GM12878 (cell line): ENCODE measurements around the gene PYGO1. TPM values are rescaled to one million over a fixed set of nuclear protein-coding genes. Genes with fewer than 3 reads are reported as not detected.
A peak's percentile ranks its signal among the peaks of the same experiment; 100 is the strongest.

ENCODE experiments used
- ATAC-seq: fragments of 200-7000 bp; cut with Tn5 transposase; 3 replicates; pipeline ENCODE4 v1.9.1; 2020; ENCODE audit warnings: mild to moderate bottlenecking, moderate library complexity
- BruUV-seq: library from RNA; stranded (reverse); fragments of 400-500 nt; replicated peaks from 2 replicates; lab custom pipeline; 2021; lab: Mats Ljungman, UMichigan
- CTCF ChIA-PET: fragments of 300-600 bp; sonication (Branson Sonifier 250); formaldehyde crosslinking; extraction: SDS; loops from one replicate; lab custom pipeline; 2021; ENCODE audit warnings: inconsistent platforms; lab: Yijun Ruan, JAX
- POLR2A ChIA-PET: fragments of 350-600 bp; formaldehyde crosslinking; extraction: SDS; loops from one replicate; lab custom pipeline; 2021; ENCODE audit warnings: inconsistent platforms; lab: Charles Lee
- RAD21 ChIA-PET: fragments of 300-600 bp; sonication (Branson Sonifier 250); formaldehyde crosslinking; loops from one replicate; lab custom pipeline; 2023; ENCODE audit warnings: antibody characterized with exemption; ENCODE audit not compliant: unreplicated experiment; lab: Charles Lee
- SMC1A ChIA-PET: fragments of 300-600 bp; sonication (Branson Sonifier 250); formaldehyde crosslinking; loops from one replicate; lab custom pipeline; 2023; ENCODE audit not compliant: unreplicated experiment, uncharacterized antibody; lab: Charles Lee
- DNase-seq: peaks from one replicate; pipeline ENCODE4 v3.0.0-alpha.2; 2011; ENCODE audit warnings: low read depth, low spot score
- FAIRE-seq: peaks from 3 replicates; lab custom pipeline; 2011; peaks lifted over from hg19 to GRCh38; lab: Jason Lieb, UNC
- H2AFZ ChIP-seq: 2 replicates; pipeline ENCODE4 v1.6.0; 2011; ENCODE audit warnings: low read depth, low read length, control low read depth; ENCODE audit not compliant: control insufficient read depth
- H3K27ac ChIP-seq: 2 replicates; pipeline ENCODE4 v1.5.1; 2011; ENCODE audit warnings: control low read depth; ENCODE audit not compliant: control insufficient read depth, insufficient read depth
- H3K27me3 ChIP-seq, 2 experiments: replicated peaks in 1 of 2; 2 replicates each; pipeline versions ENCODE4 v1.6.0 to v1.6.1; 2011; ENCODE audit warnings: low read length in 1 of 2; ENCODE audit not compliant: control insufficient read depth in 2 of 2, insufficient read depth in 2 of 2
- H3K36me3 ChIP-seq, 2 experiments: 2 replicates each; pipeline ENCODE4 v1.5.1; 2011; ENCODE audit warnings: low read length in 1 of 2; ENCODE audit not compliant: control insufficient read depth in 2 of 2, insufficient read depth in 2 of 2
- H3K4me1 ChIP-seq: 2 replicates; pipeline ENCODE4 v1.6.1; 2011; ENCODE audit warnings: mild to moderate bottlenecking, low read length, moderate library complexity, mixed read lengths; ENCODE audit not compliant: control insufficient read depth, insufficient read depth
- H3K4me2 ChIP-seq: 2 replicates; pipeline ENCODE4 v1.6.0; 2011; ENCODE audit warnings: control low read depth; ENCODE audit not compliant: control insufficient read depth, insufficient read depth
- H3K4me3 ChIP-seq: fragments of 200-600 bp; sonication (generic); 2 replicates; pipeline ENCODE4 v1.5.1; 2016
- H3K79me2 ChIP-seq: 2 replicates; pipeline ENCODE4 v1.6.0; 2011; ENCODE audit warnings: low read length; ENCODE audit not compliant: control insufficient read depth, insufficient read depth
- H3K9ac ChIP-seq: 2 replicates; pipeline ENCODE4 v1.8.0; 2011; ENCODE audit warnings: low read length, control low read depth, mixed read lengths; ENCODE audit not compliant: control insufficient read depth, insufficient read depth
- H3K9me3 ChIP-seq: replicated peaks from 3 replicates; pipeline ENCODE4 v1.5.1; 2011; ENCODE audit warnings: mild to moderate bottlenecking, low read length; ENCODE audit not compliant: control insufficient read depth, insufficient read depth
- H4K20me1 ChIP-seq: 2 replicates; pipeline ENCODE4 v1.6.0; 2011; ENCODE audit not compliant: control insufficient read depth, insufficient read depth
- DPF2 ChIP-seq: fragments of 450-650 bp; IDR thresholded peaks from 2 replicates; pipeline ENCODE4 v1.6.1; 2017; ENCODE audit warnings: mild to moderate bottlenecking
- IKZF2 ChIP-seq, 2 experiments: fragments of 450-650 bp; IDR thresholded peaks; 2 replicates each; pipeline ENCODE4 v1.6.1; 2017; ENCODE audit warnings: mild to moderate bottlenecking in 2 of 2, moderate library complexity in 2 of 2
- MLLT1 ChIP-seq: fragments of 450-650 bp; IDR thresholded peaks from 2 replicates; pipeline ENCODE4 v1.6.1; 2016; ENCODE audit warnings: mild to moderate bottlenecking
- POU2F2 ChIP-seq: IDR thresholded peaks from 3 replicates; pipeline ENCODE4 v1.6.1; 2011; ENCODE audit warnings: low read depth, mild to moderate bottlenecking, low read length, borderline replicate concordance
- SREBF1 ChIP-seq: IDR thresholded peaks from 2 replicates; pipeline ENCODE4 v1.6.1; 2012; ENCODE audit warnings: mild to moderate bottlenecking, low read length
- SUZ12 ChIP-seq: fragments of 200-600 bp; sonication (generic); IDR thresholded peaks from one replicate; pipeline ENCODE4 v1.6.1; 2018; ENCODE audit warnings: antibody characterized with exemption, mild to moderate bottlenecking; ENCODE audit not compliant: unreplicated experiment
- ZSCAN29 ChIP-seq: fragments of 450-650 bp; IDR thresholded peaks from 2 replicates; pipeline ENCODE4 v1.6.1; 2017; ENCODE audit warnings: mild to moderate bottlenecking, moderate library complexity
- WGBS: methylation state at CpG from one replicate; pipeline ENCODE4 v1.1.6; 2016; ENCODE audit warnings: low lambda C conversion rate; ENCODE audit not compliant: insufficient replicate concordance, insufficient coverage; ENCODE audit errors: missing lambda C conversion rate; 5-methylcytosine and 5-hydroxymethylcytosine counted together
- in situ Hi-C: fragments of 300-500 bp; cut with MboI; formaldehyde crosslinking; loops from 9 replicates; pipeline ENCODE4 v1.14.3; 2018; ENCODE audit warnings: mixed read lengths
- intact Hi-C: fragments of 100-400 bp; cut with micrococcal nuclease; formaldehyde crosslinking; loops from one replicate; pipeline ENCODE4 v1.14.2; 2022; ENCODE audit not compliant: unreplicated experiment
- polyA plus RNA-seq, 11 experiments: library from polyadenylated mRNA; depleted of rRNA in 4 of 11; unstranded in 6 of 11; stranded (reverse) in 5 of 11; fragments of >200 nt; fragmentation: Nextera tagmentation in 4 of 11; fragmentation: Illumina TruSeq in 1 of 11; extraction: Ambion mirVana in 4 of 11; extraction: Trizol in 1 of 11; gene quantifications; 1 replicate in 1 of 11; 2 replicates in 10 of 11; pipeline versions ENCODE4 v1.2.1 to v1.2.3, GENCODE V29; 2011 to 2016; ENCODE audit warnings: inconsistent platforms in 2 of 11, missing spikeins in 2 of 11, low read depth in 1 of 11
- total RNA-seq, 4 experiments: library from RNA; depleted of rRNA in 3 of 4; stranded (reverse); fragments of >200 nt in 3 of 4; fragmentation: Illumina TruSeq in 1 of 4; extraction: Trizol in 1 of 4; gene quantifications; 2 replicates each; pipeline versions ENCODE4 v1.2.1 to v1.2.3, GENCODE V29; 2013 to 2021

The PYGO1 gene
- total and polyA plus RNA-seq, 10 of the 15 experiments (the other 5 are each of a cell fraction or from before 2014, with no cell fraction given) = 0.01 TPM; not detected in 9

DNA sequence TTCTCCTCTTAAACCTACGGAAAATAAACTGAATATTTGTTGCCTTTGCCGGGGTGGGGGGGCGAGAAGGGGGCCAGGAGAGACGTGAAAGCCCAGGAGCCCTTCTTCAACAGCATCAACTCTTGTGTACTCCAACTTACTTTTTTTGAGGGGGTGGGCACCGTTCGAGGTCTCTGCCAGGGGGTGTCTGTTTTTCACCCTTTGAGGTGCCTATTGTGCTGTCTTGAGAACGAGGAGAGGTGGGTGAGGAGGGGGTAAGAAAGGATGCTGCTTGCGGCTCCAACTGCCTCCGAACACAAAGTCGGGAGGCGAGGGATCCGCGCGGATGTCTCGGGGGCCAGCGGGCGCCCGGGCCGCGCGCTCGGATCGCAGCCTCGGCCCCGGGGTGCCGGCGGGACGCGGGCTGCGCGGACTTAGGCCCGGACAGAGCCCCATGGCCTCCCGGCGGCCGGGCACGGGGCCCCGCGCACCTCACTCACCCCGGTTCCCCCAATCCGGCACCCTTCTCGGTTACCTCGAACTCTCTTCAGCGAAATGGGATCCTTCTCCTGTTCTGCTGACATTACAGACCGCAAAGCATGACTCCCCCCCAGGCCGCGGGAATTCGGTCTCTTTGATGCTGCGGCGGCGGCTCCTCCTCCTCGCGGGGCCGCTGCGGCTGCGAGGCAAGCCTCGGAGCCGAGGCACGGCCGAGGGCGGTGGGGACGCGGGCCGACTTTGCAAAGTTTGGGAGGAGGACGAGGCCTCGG is 650 bp downstream of the PYGO1 start:
- Histone ChIP-seq H3K4me3 (no peak overlapping the region), H3K9me3 (no peaks in the 10 kb centered on the region; the same call in 2 of the 3 replicates), H3K27me3 (peaks cover 1 to 26% of the 10 kb centered on the region in 2 experiments), H3K9ac (no peak overlapping the region), H3K36me3 (no peaks in the 10 kb centered on the region), H2AFZ (peak overlapping the region; percentile 17; the same call in 1 of the 2 replicates), H3K4me2 (peak overlapping the region; percentile 68), H3K27ac (no peak overlapping the region), H4K20me1 (no peaks in the 10 kb centered on the region), H3K4me1 (no peaks in the 10 kb centered on the region), H3K79me2 (no peaks in the 10 kb centered on the region)
- RAD21 ChIA-PET = no interaction called here
- TF ChIP-seq SREBF1 (no peak), IKZF2 (IDR thresholded peaks at IDR 0.05) (no peak), POU2F2 (no peak), SUZ12 (peak; percentile 84)
- POLR2A ChIA-PET = no interaction called here
- ATAC-seq (no peak), DNase-seq (no peak), FAIRE-seq (no peak)
- 18% methylated on average over 39 of the region's 65 CpGs for WGBS
- BruUV-seq = no TSS peak
- intact Hi-C loops = no loop called here
- in situ Hi-C loops = no loop called here
- SMC1A ChIA-PET = no interaction called here
- CTCF ChIA-PET = no interaction called here

DNA sequence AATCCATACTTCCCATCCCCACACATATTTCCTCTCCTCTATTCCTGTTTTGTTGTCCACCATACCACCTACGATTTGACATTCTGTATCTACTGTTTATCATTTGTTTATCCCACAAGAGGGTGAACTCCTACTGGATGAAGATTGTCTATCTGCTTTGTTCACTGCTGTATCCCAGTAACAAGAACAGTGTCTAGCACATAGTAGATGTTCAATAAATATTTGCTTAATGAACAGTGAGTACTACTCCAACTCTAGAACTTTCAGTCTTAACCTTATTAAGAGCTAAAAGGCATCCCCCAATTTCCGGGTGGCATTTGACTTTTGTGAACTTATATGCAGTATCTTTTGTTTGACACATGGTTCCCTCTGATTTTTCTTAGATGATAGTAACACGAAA is 1.3 kb downstream of the PYGO1 start:
- no peak for TF ChIP-seq MLLT1
- no peak for TF ChIP-seq DPF2
- TF ChIP-seq ZSCAN29 = no peak
- no TSS peak for BruUV-seq
- H3K36me3 ChIP-seq = no peaks in the 10 kb centered on the region
- no peak overlapping the region for H3K4me2 ChIP-seq
- ChIA-PET RAD21 (no interaction called here), CTCF (no interaction called here), POLR2A (no interaction called here), SMC1A (no interaction called here)
- in situ Hi-C loops = no loop called here
- H2AFZ ChIP-seq = no peak overlapping the region
- no peaks in the 10 kb centered on the region for H3K4me1 ChIP-seq
- no peaks in the 10 kb centered on the region for H4K20me1 ChIP-seq
- no peaks in the 10 kb centered on the region for H3K79me2 ChIP-seq
- no peak overlapping the region for H3K27ac ChIP-seq
- H3K9ac ChIP-seq = no peak overlapping the region
- no peak overlapping the region for H3K4me3 ChIP-seq
- FAIRE-seq = no peak
- DNase-seq = no peak
- H3K9me3 ChIP-seq = no peaks in the 10 kb centered on the region; the same call in 2 of the 3 replicates
- peaks cover 1 to 26% of the 10 kb centered on the region in 2 experiments for H3K27me3 ChIP-seq
- ATAC-seq = no peak
- intact Hi-C loops = no loop called here
- 37% methylated on average over 3 of the region's 3 CpGs for WGBS
